Testis (tissue), 2 donors: ENCODE measurements around the gene CHST3.

Experiments
- POLR2A ChIP-seq: fragments of 450-650 bp; IDR thresholded peaks from one replicate; pipeline ENCODE4 v1.6.1; 2017; ENCODE audit warnings: antibody characterized with exemption, mild to moderate bottlenecking, moderate library complexity
- TF ChIP-seq, protein P1 (sequence below), 3 experiments: fragments of 450-650 bp in 2 of 3; fragments of 200-600 bp in 1 of 3; sonication (generic) in 1 of 3; IDR thresholded peaks; one replicate each; pipeline ENCODE4 v1.5.1; 2016 to 2019; ENCODE audit warnings: antibody characterized with exemption in 3 of 3, mild to moderate bottlenecking in 2 of 3, moderate library complexity in 1 of 3

GRCh38 chr10:72043016-72043834, 79.0 kb downstream of the CHST3 start:
- TF ChIP-seq, protein P1, sequence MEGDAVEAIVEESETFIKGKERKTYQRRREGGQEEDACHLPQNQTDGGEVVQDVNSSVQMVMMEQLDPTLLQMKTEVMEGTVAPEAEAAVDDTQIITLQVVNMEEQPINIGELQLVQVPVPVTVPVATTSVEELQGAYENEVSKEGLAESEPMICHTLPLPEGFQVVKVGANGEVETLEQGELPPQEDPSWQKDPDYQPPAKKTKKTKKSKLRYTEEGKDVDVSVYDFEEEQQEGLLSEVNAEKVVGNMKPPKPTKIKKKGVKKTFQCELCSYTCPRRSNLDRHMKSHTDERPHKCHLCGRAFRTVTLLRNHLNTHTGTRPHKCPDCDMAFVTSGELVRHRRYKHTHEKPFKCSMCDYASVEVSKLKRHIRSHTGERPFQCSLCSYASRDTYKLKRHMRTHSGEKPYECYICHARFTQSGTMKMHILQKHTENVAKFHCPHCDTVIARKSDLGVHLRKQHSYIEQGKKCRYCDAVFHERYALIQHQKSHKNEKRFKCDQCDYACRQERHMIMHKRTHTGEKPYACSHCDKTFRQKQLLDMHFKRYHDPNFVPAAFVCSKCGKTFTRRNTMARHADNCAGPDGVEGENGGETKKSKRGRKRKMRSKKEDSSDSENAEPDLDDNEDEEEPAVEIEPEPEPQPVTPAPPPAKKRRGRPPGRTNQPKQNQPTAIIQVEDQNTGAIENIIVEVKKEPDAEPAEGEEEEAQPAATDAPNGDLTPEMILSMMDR (IDR thresholded peaks at IDR 0.05): no peak
- no peak for TF ChIP-seq POLR2A
